Sigmoid colon (tissue), 4 donors: ENCODE data around the gene DNTTIP2.

ENCODE experiments used
- EP300 ChIP-seq, 4 donors: sonication (generic); formaldehyde crosslinking; IDR thresholded peaks; one replicate each; pipeline ENCODE4 v1.6.1; 2017; ENCODE audit warnings: antibody characterized with exemption in 4 of 4
- POLR2AphosphoS5 ChIP-seq, 4 donors: sonication (generic); formaldehyde crosslinking; IDR thresholded peaks; one replicate each; pipeline ENCODE4 v1.6.1; 2017; ENCODE audit warnings: antibody characterized with exemption in 4 of 4

DNA sequence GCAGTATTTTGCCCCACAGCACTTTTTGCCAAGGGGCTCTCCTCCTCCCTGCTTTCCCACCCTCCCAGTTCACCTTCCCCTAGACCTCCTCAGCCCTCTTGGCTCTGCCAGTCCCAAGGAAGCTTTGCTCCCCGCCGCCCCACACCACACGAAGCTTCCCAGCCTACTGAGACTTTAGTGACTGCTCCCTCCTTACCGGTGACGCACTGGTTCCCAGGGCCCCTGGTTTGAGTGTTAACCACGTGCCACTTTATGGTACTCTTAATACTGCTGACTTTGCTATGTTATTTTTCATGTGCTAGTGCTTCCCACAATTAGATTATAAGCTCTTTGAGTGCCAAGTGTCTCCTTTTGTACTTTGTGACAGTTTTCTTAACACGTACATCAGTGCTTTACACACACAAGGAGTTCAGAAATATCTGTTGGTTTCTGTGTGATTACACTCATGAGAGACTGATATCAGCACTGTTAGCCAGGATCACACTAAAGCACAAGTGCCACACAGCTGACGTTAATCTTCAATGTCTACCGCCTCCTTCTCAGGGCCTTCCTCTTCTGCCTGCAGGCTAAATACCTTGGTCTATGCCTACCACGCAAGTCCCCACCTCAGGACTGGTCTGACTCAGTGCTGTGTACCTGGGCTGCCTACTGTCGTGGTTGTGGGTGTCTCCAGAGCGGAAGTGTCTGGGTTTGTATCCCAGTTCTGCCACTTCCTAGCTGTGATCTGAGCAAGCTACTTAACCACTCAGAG lies 61.0 kb downstream of the DNTTIP2 start:
- no peak for TF ChIP-seq EP300 (IDR thresholded peaks at IDR 0.05)
- no peak for TF ChIP-seq POLR2AphosphoS5 (IDR thresholded peaks at IDR 0.05)
